ENCODE results near the gene PCDHB15.

DNA sequence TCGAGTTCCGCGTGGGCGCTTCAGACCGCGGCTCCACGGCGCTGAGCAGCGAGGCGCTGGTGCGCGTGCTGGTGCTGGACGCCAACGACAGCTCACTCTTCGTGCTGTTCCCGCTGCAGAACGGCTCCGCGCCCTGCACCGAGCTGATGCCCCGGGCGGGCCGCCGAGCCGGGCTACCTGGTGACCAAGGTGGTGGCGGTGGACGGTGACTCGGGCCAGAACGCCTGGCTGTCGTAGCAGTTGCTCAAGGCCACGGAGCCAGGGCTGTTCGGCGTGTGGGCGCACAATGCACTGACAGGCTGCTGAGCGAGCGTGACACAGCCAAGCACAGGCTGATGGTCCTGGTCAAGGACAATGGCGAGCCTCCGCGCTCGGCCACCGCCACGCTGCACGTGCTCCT is 3.7 kb upstream of the PCDHB15 start:
- TF ChIP-seq POLR2A (IDR thresholded peaks at IDR 0.05), result no peak
- TF ChIP-seq, protein P1, sequence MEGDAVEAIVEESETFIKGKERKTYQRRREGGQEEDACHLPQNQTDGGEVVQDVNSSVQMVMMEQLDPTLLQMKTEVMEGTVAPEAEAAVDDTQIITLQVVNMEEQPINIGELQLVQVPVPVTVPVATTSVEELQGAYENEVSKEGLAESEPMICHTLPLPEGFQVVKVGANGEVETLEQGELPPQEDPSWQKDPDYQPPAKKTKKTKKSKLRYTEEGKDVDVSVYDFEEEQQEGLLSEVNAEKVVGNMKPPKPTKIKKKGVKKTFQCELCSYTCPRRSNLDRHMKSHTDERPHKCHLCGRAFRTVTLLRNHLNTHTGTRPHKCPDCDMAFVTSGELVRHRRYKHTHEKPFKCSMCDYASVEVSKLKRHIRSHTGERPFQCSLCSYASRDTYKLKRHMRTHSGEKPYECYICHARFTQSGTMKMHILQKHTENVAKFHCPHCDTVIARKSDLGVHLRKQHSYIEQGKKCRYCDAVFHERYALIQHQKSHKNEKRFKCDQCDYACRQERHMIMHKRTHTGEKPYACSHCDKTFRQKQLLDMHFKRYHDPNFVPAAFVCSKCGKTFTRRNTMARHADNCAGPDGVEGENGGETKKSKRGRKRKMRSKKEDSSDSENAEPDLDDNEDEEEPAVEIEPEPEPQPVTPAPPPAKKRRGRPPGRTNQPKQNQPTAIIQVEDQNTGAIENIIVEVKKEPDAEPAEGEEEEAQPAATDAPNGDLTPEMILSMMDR (IDR thresholded peaks at IDR 0.05), result no peak

Data from body of pancreas (tissue), 4 donors.